GM18502 (cell line): ENCODE data around the gene SLX4IP.
A peak's percentile ranks its signal among the peaks of the same experiment; 100 is the strongest.

Experiments
- ATAC-seq: cut with Tn5 transposase; IDR thresholded peaks from one replicate; pipeline ENCODE4 v1.9.1; 2021; ENCODE audit warnings: mild to moderate bottlenecking; ENCODE audit not compliant: unreplicated experiment, poor library complexity

The SLX4IP gene

GRCh38 chr20:10490257-10490656 lies 55.2 kb downstream of the SLX4IP start:
- ATAC-seq = no peak

GRCh38 chr20:10490706-10491105 lies 55.6 kb downstream of the SLX4IP start:
- ATAC-seq = no peak

GRCh38 chr20:10492065-10492464 lies 57.0 kb downstream of the SLX4IP start:
- no peak for ATAC-seq

GRCh38 chr20:10492844-10493243 lies 57.7 kb downstream of the SLX4IP start:
- no peak for ATAC-seq

- ATAC-seq = no peak
These were observed 60.1 kb downstream of the SLX4IP start for GRCh38 chr20:10495173-10495572.

GRCh38 chr20:10496465-10496864 lies 61.4 kb downstream of the SLX4IP start:
- ATAC-seq = no peak

- no peak for ATAC-seq
These were observed 62.2 kb downstream of the SLX4IP start for GRCh38 chr20:10497283-10497682.

- ATAC-seq = no peak
These were observed 62.7 kb downstream of the SLX4IP start for GRCh38 chr20:10497791-10498190.

- ATAC-seq = no peak
These were observed 63.1 kb downstream of the SLX4IP start for GRCh38 chr20:10498200-10498599.

- ATAC-seq = no peak
These were observed 66.3 kb downstream of the SLX4IP start for GRCh38 chr20:10501402-10501801.

GRCh38 chr20:10502098-10502526 lies 67.0 kb downstream of the SLX4IP start:
- ATAC-seq = no peak

- ATAC-seq = no peak
These were observed 69.5 kb downstream of the SLX4IP start for GRCh38 chr20:10504608-10504993.

GRCh38 chr20:10504994-10505730 lies 70.1 kb downstream of the SLX4IP start:
- no peak for ATAC-seq

GRCh38 chr20:10505827-10506226 lies 70.7 kb downstream of the SLX4IP start:
- no peak for ATAC-seq

GRCh38 chr20:10507052-10507451 lies 71.9 kb downstream of the SLX4IP start:
- ATAC-seq = no peak

- ATAC-seq = no peak
These were observed 73.0 kb downstream of the SLX4IP start for GRCh38 chr20:10508060-10508459.

GRCh38 chr20:10508468-10509251 lies 73.6 kb downstream of the SLX4IP start:
- ATAC-seq = no peak

- ATAC-seq = no peak
These were observed 74.3 kb downstream of the SLX4IP start for GRCh38 chr20:10509376-10509775.

GRCh38 chr20:10510216-10510615 lies 75.1 kb downstream of the SLX4IP start:
- ATAC-seq = no peak

GRCh38 chr20:10511170-10511508 lies 76.0 kb downstream of the SLX4IP start:
- no peak for ATAC-seq

GRCh38 chr20:10511509-10512251 lies 76.6 kb downstream of the SLX4IP start:
- peak; percentile 98 for ATAC-seq
